Colonic mucosa (tissue), 4 donors: Measurements from ENCODE around the gene RARRES1. TPM values are rescaled to one million over a fixed set of nuclear protein-coding genes. Genes with fewer than 3 reads are reported as not detected.

ENCODE experiments used
- DNase-seq: peaks from one replicate; pipeline ENCODE4 v3.0.0-alpha.2; 2020
- H3K27ac ChIP-seq: fragments of 200-600 bp; one replicate; pipeline ENCODE4 v1.8.0; 2021
- H3K27me3 ChIP-seq: fragments of 200-600 bp; one replicate; pipeline ENCODE4 v1.8.0; 2021
- H3K36me3 ChIP-seq: fragments of 200-600 bp; one replicate; pipeline ENCODE4 v1.8.0; 2021
- H3K4me1 ChIP-seq: fragments of 200-600 bp; one replicate; pipeline ENCODE4 v1.8.0; 2021; ENCODE audit warnings: mild to moderate bottlenecking
- H3K4me3 ChIP-seq: fragments of 200-600 bp; one replicate; pipeline ENCODE4 v1.8.0; 2021
- H3K9ac ChIP-seq, 2 donors: one replicate each; pipeline ENCODE4 v1.7.0; 2013; ENCODE audit warnings: control low read depth in 2 of 2, low read depth in 2 of 2, low read length in 2 of 2
- H3K9me3 ChIP-seq: fragments of 200-600 bp; one replicate; pipeline ENCODE4 v1.8.0; 2021
- CTCF ChIP-seq: fragments of 200-600 bp; IDR thresholded peaks from one replicate; pipeline ENCODE4 v1.8.0; 2022; ENCODE audit warnings: antibody characterized with exemption, mild to moderate bottlenecking
- intact Hi-C: fragments of 100-400 bp; cut with DNase I; formaldehyde crosslinking; loops from one replicate; pipeline ENCODE4 v1.14.1; 2022
- total RNA-seq, 2 donors: library from RNA; stranded (reverse); fragmentation: NEBNext Ultra II Directional in 1 of 2; extraction: Animal tissue kit (Norgen Biotek cat#: 25700) in 1 of 2; gene quantifications; one replicate each; pipeline ENCODE4 v1.2.1, GENCODE V29; 2021
- donor health status: healthy.
- donor health status: DM: no; HTN: no; CAD: no.
- donor health status: DM: no; HTN: no; CAD: no.

RARRES1 gene
- total RNA-seq, 2 donors from 2014 or later = 30.6 to 79.5 TPM

GRCh38 chr3:158672215-158673176, 59.8 kb downstream of the RARRES1 start, which contains the start of gene LXN:
TSS of gene LXN (minus strand) at chr3:158672648. CDS start at chr3:158672478, 170 bp downstream.
- Histone ChIP-seq H3K9ac (peak within 1 kb of the TSS; percentile 72 to 90), H3K27ac (peak within 1 kb of the TSS; percentile 94), H3K27me3 (no peaks in the 10 kb centered on the region), H3K4me1 (no peaks in the 10 kb centered on the region), H3K36me3 (no peaks in the 10 kb centered on the region), H3K9me3 (no peaks in the 10 kb centered on the region), H3K4me3 (peak within 1 kb of the TSS; percentile 64)
- intact Hi-C loops = loop anchor here (5.0 kb wide), 1 partner anchor 40 kb away; no protein-coding TSS in a partner anchor
- peak; percentile 95 for DNase-seq
- TF ChIP-seq CTCF = peak; percentile 66

- Histone ChIP-seq H3K4me3 (peak overlapping the region; percentile 64), H3K9me3 (no peaks in the 10 kb centered on the region), H3K9ac (peak overlapping the region; percentile 72 to 90), H3K36me3 (no peaks in the 10 kb centered on the region), H3K27me3 (no peaks in the 10 kb centered on the region), H3K4me1 (no peaks in the 10 kb centered on the region), H3K27ac (peak overlapping the region; percentile 94)
- intact Hi-C loops = loop anchor here (5.0 kb wide), 1 partner anchor 40 kb away; no protein-coding TSS in a partner anchor
- DNase-seq = no peak
- TF ChIP-seq CTCF = no peak
Observed at GRCh38 chr3:158671821-158672214, 60.4 kb downstream of the RARRES1 start.

- Histone ChIP-seq H3K27me3 (no peaks in the 10 kb centered on the region), H3K9ac (no peak overlapping the region), H3K4me1 (no peaks in the 10 kb centered on the region), H3K36me3 (no peaks in the 10 kb centered on the region), H3K4me3 (no peak overlapping the region), H3K27ac (no peak overlapping the region), H3K9me3 (no peaks in the 10 kb centered on the region)
- intact Hi-C loops = no loop called here
- no peak for DNase-seq
- no peak for TF ChIP-seq CTCF
Observed at GRCh38 chr3:158668506-158668905, 63.8 kb downstream of the RARRES1 start.

- intact Hi-C loops = no loop called here
- TF ChIP-seq CTCF = no peak
- no peak for DNase-seq
- H3K27me3 ChIP-seq = no peaks in the 10 kb centered on the region
- no peak overlapping the region for H3K4me3 ChIP-seq
- H3K4me1 ChIP-seq = no peaks in the 10 kb centered on the region
- no peak overlapping the region for H3K9ac ChIP-seq
- no peaks in the 10 kb centered on the region for H3K9me3 ChIP-seq
- H3K27ac ChIP-seq = no peak overlapping the region
- no peaks in the 10 kb centered on the region for H3K36me3 ChIP-seq
Observed at GRCh38 chr3:158666416-158666815, 65.8 kb downstream of the RARRES1 start.

- Histone ChIP-seq H3K36me3 (no peaks in the 10 kb centered on the region), H3K27me3 (no peaks in the 10 kb centered on the region), H3K27ac (no peak overlapping the region), H3K4me3 (no peak overlapping the region), H3K4me1 (no peaks in the 10 kb centered on the region), H3K9ac (no peak overlapping the region), H3K9me3 (no peaks in the 10 kb centered on the region)
- intact Hi-C loops = loop anchor here (5.0 kb wide), 1 partner anchor 128 kb away; no protein-coding TSS in a partner anchor
- TF ChIP-seq CTCF = no peak
- no peak for DNase-seq
Observed at GRCh38 chr3:158663832-158664231, 68.4 kb downstream of the RARRES1 start.
